Epidermal melanocyte (primary cell): Measurements from ENCODE around the gene CD2AP.
"Not testable (repeated sequence)": the region's sequence is repeated elsewhere in the genome, so short reads cannot be mapped to it uniquely, and the experiment has no call there.

ENCODE experiments used
- DNase-seq: peaks from one replicate; pipeline ENCODE4 v3.0.0; 2011; ENCODE audit warnings: low spot score; ENCODE audit not compliant: insufficient read length

CD2AP gene

DNA sequence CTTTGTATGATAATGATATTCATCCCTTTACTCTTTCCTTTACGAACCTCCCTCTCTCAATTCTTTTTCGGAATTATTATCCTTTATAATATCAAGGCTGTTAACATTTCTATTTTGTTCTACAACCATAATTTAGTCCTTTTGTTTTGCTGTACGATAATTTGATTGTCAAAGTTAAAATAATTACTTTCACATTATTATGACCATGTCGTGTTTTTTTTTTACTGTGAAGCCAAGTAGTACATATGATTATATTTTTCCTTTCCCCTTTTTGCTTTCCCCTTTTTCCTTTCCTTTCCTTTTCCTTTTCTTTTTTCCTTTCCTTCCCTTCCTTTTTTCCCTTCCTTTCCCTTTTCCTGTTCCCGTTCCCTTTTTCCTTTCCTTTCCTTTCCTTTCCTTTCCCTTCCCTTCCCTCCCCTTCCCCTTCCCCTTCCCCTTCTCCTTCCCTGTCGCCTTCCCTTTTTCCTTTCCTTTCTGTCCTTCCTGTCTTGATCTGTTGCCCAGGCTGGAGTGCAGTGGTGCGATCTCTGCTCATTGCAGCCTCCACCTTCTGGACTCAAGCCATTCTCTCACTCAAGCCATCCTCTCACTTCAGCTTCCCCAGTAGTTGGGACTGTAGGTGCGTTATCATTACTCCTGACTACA, 19.5 kb downstream of the CD2AP start:
- no peak for DNase-seq

- DNase-seq = no peak
Measured at GRCh38 chr6:47502920-47503319, 25.3 kb downstream of the CD2AP start.

DNA sequence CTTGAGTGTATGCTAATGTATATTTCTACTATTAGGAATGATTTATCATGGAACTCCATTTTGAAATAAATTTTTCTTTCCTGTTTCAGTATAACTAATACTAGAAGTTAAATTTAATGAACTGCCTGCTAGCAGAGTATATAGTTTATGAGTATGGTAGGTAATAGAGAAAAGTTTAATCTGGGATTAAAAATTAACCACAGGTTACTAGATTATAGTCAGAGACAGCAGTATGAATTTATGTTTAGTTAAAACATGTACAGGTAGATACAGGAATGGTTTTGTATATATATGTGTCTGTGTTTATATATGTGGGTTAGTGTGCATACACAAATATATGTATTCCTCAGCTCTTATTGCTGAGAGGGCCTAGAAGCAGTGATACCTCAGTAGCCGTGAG, 32.3 kb downstream of the CD2AP start:
- no peak for DNase-seq

GRCh38 chr6:47512872-47513271, 35.3 kb downstream of the CD2AP start:
- DNase-seq = no peak

- no peak for DNase-seq
Measured at GRCh38 chr6:47519279-47519678, 41.7 kb downstream of the CD2AP start.

DNA sequence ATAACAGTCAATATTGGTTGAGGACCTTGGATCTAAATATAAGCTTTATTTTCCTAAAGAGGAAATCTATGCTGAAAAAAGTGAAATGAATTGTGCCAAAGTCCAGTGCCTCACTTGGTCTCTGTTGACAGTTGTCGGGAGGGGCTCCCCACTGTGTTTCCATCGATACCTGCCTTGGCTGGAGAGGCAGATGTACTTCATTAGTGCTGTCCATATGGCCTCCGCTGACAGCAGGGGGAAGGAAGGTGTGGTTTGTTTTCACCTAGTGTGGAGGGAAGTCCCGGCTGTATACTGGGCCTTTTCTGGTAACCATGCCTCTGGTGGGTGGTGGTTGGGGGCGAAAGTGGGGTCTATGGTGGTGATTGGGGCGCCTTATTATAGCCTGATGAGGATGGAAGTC, 42.7 kb downstream of the CD2AP start:
- DNase-seq = no peak

DNA sequence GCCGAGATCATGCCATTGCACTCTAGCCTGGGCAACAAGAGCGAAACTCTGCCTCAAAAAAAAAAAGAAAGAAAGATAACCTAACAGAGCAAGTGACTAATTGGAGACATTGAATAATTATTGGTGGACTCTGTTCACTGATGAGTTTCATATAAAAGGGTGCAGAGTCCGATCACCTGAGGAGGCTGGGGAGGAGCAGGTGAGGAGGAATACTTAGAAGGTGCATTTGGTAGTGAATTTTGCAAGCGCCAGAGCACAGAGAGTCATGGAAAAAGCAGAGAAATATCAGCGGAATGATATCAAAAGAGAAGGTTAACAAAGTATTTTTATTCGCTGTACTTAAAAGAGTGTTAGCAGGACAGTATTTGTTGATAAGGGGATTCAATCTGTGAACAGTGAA, 44.4 kb downstream of the CD2AP start:
- DNase-seq = no peak

DNA sequence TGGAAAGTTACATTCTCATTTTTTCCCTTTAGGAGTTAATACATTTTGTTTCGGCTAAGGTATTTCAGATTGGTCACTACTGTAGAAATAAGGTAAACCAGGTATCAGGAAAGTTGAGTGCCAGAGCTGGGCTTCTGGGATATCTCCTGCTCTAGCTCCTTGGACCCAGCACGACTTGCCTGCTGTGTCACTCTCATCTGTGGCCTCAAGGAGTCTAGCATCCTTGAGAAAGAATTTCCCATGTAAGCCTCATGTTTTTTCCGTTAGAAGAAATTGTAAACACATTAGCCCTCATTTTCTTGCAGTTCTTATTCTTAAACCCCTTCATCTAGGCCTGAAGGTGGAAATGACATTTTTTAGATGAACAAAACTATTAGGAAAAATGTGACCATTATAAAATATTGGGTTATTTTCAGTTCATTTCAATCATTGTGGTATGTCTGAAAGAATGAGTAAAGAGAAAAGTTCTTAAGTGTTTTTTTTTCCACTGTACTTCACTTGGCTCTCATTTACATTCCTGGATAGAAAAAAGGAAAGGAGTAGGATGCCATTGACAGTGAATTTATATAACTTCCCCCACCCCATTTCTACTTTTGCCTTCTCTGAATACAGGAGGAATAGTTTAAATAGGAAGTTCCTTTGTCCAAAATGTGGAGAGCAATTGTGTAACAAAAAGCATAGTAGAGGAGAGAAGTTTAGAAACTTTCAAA, 46.7 kb downstream of the CD2AP start:
- DNase-seq = no peak

- no peak for DNase-seq
Measured at GRCh38 chr6:47525330-47526057, 47.9 kb downstream of the CD2AP start.

DNA sequence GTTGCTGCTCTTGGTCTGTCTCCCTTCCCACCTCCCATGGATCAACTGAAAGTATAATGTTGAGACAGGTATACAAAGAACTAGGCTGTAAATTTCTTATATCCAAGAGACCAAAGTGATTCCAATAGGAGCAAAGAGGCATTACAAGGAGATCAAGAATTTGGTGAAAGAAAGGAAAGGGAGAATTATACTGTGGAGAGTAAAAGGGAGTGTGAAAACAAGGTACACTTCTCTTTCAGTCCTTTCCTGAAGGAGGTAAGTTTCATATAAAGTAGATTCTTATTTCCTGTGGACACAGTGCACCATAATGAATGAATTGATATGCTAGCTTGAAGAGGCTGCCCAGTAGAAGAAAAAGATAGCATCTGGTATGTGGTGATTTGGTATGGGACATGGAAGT, 49.7 kb downstream of the CD2AP start:
- DNase-seq = no peak

GRCh38 chr6:47529734-47530133, 52.1 kb downstream of the CD2AP start:
- DNase-seq = no peak

DNA sequence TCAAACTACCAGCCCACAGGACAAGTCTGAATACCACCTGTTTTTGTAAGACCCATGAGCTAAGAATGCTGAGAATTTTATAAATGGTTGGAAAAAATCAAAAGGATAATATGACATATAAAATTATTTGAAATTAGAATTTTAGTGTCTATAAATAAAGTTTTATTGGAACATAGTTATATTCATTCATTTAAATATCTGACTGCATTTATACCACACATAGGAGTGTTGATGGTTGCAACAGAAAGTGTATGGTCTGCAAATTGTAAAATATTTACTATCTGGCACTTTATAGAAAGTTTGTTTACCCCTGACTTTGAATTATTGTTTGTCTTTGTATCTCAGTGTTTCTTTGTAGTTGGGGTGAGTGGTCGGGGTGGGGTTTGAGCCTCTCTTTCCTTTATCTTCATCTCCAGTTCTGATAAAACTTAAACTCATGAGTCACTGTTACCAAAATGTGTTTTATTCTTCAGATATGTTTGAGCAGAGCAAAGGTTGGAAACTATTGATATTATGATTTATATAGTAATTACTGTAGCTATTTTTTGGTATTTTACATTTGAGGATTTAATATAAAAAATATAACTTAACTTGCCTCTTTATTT, 55.5 kb downstream of the CD2AP start:
- no peak for DNase-seq

DNA sequence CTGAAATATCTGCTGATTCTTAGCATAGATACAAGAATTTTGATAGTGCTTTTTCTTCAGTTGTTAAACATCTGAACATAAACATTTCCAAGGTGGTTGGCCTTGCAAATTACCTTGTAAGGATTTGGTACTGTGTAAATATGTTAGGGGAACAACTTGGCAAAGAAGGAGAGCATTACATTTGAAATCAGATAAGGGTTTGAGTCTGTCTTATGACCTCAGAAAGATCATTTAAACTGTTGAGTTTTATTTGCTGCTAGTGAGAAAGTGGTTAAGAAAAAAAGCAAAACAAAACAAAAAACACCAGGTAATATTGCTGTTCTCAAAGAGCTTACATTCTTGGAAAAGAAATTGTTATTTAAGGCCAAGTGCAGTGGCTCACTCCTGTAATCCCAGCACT, 56.5 kb downstream of the CD2AP start:
- no peak for DNase-seq

GRCh38 chr6:47535316-47536225, 58.0 kb downstream of the CD2AP start:
- DNase-seq = no peak

DNA sequence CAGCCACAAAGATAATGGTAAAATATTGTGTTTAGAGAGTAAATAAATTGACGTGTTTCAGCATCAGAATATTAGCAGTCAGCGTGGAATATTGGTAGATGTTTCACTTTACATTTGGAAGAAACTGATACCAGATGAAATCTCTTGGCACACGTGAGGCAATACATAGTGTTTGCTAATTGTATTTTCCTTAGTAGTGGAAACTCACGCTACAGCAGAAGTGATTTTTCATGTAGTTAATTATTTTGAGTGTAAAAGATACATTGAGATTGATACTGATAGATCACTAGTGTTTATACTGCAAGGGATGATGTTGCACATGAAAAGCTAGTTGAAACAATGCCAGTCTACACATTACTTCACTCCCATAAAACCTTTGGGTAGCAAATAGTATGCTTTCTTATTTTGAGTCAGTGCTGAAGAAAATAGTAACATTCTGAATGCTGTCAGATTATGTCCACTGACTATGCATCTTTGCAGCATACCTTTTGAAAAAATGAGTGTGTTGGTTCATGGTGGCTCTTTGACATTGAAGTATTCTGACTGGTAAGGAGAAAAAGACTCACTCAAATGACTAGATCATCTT, 59.3 kb downstream of the CD2AP start:
- DNase-seq = no peak

DNA sequence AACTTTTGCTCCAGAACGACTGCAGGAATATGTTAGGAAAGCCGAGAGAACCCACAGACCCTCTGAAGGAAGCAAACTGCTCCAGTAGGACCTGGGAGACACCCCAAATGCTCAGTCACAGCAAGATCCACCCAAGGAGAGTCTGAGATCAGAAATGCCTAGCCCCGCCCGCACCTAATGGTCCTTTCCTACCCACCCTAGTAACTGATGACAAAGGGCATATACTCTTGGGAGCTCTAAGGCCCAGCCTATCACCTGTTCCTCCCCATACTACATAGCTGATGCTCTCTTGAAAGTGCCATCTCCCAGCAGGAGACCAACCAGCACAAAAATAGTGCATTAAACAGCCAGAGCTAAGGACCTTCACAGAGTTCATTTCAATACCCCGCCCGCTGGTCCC, 67.6 kb downstream of the CD2AP start:
- DNase-seq = no peak

GRCh38 chr6:47551670-47552069, 74.1 kb downstream of the CD2AP start:
- no peak for DNase-seq

DNA sequence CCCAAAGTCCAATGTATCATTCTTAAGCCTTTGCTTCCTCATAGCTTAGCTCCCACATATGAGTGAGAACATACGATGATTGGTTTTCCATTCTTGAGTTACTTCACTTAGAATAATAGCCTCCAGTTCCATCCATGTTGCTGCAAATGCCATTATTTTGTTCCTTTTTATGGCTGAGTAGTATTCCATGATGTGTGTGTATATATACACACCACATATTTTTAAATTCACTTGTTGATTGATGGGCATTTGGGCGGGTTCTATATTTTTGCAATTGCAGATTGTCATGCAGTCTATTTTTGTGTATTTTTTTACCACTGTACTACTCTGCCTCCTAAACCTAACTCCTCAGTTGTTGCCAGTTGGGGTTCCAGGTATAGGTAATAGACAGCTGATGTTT, 74.7 kb downstream of the CD2AP start:
- no peak for DNase-seq

- DNase-seq = not testable (repeated sequence)
Measured at GRCh38 chr6:47553243-47553642, 75.7 kb downstream of the CD2AP start.

DNA sequence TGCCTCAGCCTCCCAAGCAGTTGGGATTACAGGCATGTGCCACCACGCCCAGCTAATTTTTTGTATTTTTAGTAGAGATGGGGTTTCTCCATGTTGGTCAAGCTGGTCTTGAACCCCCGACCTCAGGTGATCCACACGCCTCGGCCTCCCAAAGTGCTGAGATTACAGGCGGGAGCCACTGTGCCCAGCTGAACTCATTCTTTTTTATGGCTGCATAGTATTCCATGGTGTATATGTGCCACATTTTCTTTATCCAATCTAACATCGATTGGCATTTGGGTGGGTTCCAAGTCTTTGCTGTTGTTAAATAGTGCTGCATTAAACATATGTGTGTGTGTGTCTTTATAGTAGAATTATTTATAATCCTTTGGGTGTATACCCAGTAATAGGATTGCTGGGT, 78.9 kb downstream of the CD2AP start:
- DNase-seq = not testable (repeated sequence)

DNA sequence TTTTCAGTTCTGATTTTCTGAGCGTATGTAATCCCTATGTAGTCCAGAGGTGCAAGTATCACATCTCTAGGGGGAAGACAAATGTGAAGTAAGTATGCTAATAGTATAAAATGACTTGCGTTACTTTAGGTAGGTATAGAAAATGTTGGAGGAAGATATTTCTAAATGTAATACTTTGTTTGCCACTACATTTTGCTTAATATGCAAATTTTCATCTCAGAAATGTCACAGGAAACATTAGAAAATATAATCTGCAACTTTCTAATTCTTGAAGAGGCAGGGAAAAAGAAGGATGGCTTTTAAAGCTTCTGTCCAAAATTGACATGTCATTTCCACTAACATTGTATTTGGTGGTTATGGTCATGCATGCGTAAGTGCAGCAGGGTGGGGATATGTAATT, 85.6 kb downstream of the CD2AP start:
- DNase-seq = no peak
